ENCODE measurements around the gene TEK.

- TF ChIP-seq CTCF (conservative IDR thresholded peaks at IDR 0.05; ENCODE audit: low read depth in 2 of 2) (no peak), POLR2AphosphoS5 (IDR thresholded peaks at IDR 0.05; ENCODE audit: low read depth) (no peak), REST (IDR thresholded peaks at IDR 0.05; ENCODE audit: unreplicated experiment) (no peak), EZH2 (IDR thresholded peaks at IDR 0.05; ENCODE audit: low read depth, unreplicated experiment) (no peak), CREB1 (CRISPR knock-in tag; IDR thresholded peaks at IDR 0.05; ENCODE audit: low read depth) (no peak), EZH2phosphoT487 (IDR thresholded peaks at IDR 0.05; ENCODE audit: unreplicated experiment) (no peak), ETS1 (IDR thresholded peaks at IDR 0.05) (no peak), ZNF114 (CRISPR knock-in tag; IDR thresholded peaks at IDR 0.05) (no peak), ZNF331 (CRISPR knock-in tag; IDR thresholded peaks at IDR 0.05; ENCODE audit: low read depth) (no peak), STAT1 (IDR thresholded peaks at IDR 0.05; ENCODE audit: unreplicated experiment) (no peak), JUNB (IDR thresholded peaks at IDR 0.05; ENCODE audit: unreplicated experiment) (no peak), ZNF462 (CRISPR knock-in tag; IDR thresholded peaks at IDR 0.05) (no peak)
Observed at GRCh38 chr9:27273186-27273585, 164.2 kb downstream of the TEK start.

All from GM23338 (cell line).